ENCODE results near the gene SKIC3.
A peak's percentile ranks its signal among the peaks of the same experiment; 100 is the strongest.

Gene SKIC3

GRCh38 chr5:95554647-95555548 is at the start of gene SKIC3, which contains the start of gene ARSK:
Gene SKIC3 (minus strand): TSS chr5:95554977. CDS start chr5:95547150, 7,827 bp downstream.
Gene ARSK (plus strand): TSS chr5:95555101. CDS start chr5:95555279, 178 bp downstream.
- DNase-seq (ENCODE audit: low spot score), result peak; percentile 92

GRCh38 chr5:95600557-95600956 is 45.8 kb upstream of the SKIC3 start:
- DNase-seq (ENCODE audit: low spot score), result peak; percentile 28

- no peak for DNase-seq (ENCODE audit: low spot score)
Observed at GRCh38 chr5:95599252-95599651, 44.5 kb upstream of the SKIC3 start.

GRCh38 chr5:95595289-95595931 is 40.6 kb upstream of the SKIC3 start:
- no peak for DNase-seq (ENCODE audit: low spot score)

GRCh38 chr5:95591490-95591901 is 36.7 kb upstream of the SKIC3 start:
- peak; percentile 52 for DNase-seq (ENCODE audit: low spot score)

- no peak for DNase-seq (ENCODE audit: low spot score)
Observed at GRCh38 chr5:95590880-95591279, 36.1 kb upstream of the SKIC3 start.

- no peak for DNase-seq (ENCODE audit: low spot score)
Observed at GRCh38 chr5:95583992-95584391, 29.2 kb upstream of the SKIC3 start.

GRCh38 chr5:95581576-95581975 is 26.8 kb upstream of the SKIC3 start:
- no peak for DNase-seq (ENCODE audit: low spot score)

- DNase-seq (ENCODE audit: low spot score), result no peak
Observed at GRCh38 chr5:95572016-95572415, 17.2 kb upstream of the SKIC3 start.

- DNase-seq (ENCODE audit: low spot score), result peak; percentile 27
Observed at GRCh38 chr5:95565280-95565920, 10.6 kb upstream of the SKIC3 start.

- DNase-seq (ENCODE audit: low spot score), result no peak
Observed at GRCh38 chr5:95564450-95564849, 9.7 kb upstream of the SKIC3 start.

GRCh38 chr5:95563367-95563766 is 8.6 kb upstream of the SKIC3 start:
- DNase-seq (ENCODE audit: low spot score), result no peak

- DNase-seq (ENCODE audit: low spot score), result no peak
Observed at GRCh38 chr5:95562282-95562681, 7.5 kb upstream of the SKIC3 start.

GRCh38 chr5:95557841-95558240 is 3.1 kb upstream of the SKIC3 start:
- DNase-seq (ENCODE audit: low spot score), result no peak

GRCh38 chr5:95555553-95555952 is 776 bp upstream of the SKIC3 start:
- no peak for DNase-seq (ENCODE audit: low spot score)

GRCh38 chr5:95554331-95554646 is 488 bp downstream of the SKIC3 start:
- DNase-seq (ENCODE audit: low spot score), result no peak

- no peak for DNase-seq (ENCODE audit: low spot score)
Observed at GRCh38 chr5:95549030-95549429, 5.7 kb downstream of the SKIC3 start.

GRCh38 chr5:95543017-95543705 is 11.6 kb downstream of the SKIC3 start:
- DNase-seq (ENCODE audit: low spot score), result no peak

- no peak for DNase-seq (ENCODE audit: low spot score)
Observed at GRCh38 chr5:95537501-95537900, 17.3 kb downstream of the SKIC3 start.

- no peak for DNase-seq (ENCODE audit: low spot score)
Observed at GRCh38 chr5:95533761-95534160, 21.0 kb downstream of the SKIC3 start.

GRCh38 chr5:95533106-95533505 is 21.7 kb downstream of the SKIC3 start:
- no peak for DNase-seq (ENCODE audit: low spot score)

- no peak for DNase-seq (ENCODE audit: low spot score)
Observed at GRCh38 chr5:95532415-95532814, 22.4 kb downstream of the SKIC3 start.

Data from AG08396 (cell line).